SK-N-SH (cell line): Measurements from ENCODE around the gene PLXND1. TPM values are rescaled to one million over a fixed set of nuclear protein-coding genes. Genes with fewer than 3 reads are reported as not detected.

Experiments
- CTCF ChIA-PET: fragments of 300-600, 350-600 bp; formaldehyde crosslinking; extraction: SDS; loops from one replicate; lab custom pipeline; 2021; lab: Yijun Ruan, JAX
- POLR2A ChIA-PET: fragments of 350-600 bp; sonication (Branson Sonifier 250); formaldehyde crosslinking; extraction: SDS; loops from one replicate; lab custom pipeline; 2020; ENCODE audit warnings: antibody characterized with exemption, inconsistent platforms; lab: Yijun Ruan, JAX
- DNase-seq: peaks from one replicate; pipeline ENCODE4 v3.0.0; 2012
- H2AFZ ChIP-seq: fragments of 200-600 bp; sonication (generic); 2 replicates; pipeline ENCODE4 v1.8.1; 2016; ENCODE audit warnings: antibody characterized with exemption, mild to moderate bottlenecking, low read depth
- H3F3A ChIP-seq: fragments of 200-600 bp; sonication (generic); replicated peaks from 2 replicates; pipeline ENCODE3; 2016; ENCODE audit warnings: antibody characterized with exemption, mild to moderate bottlenecking; ENCODE audit not compliant: insufficient read depth
- H3K27ac ChIP-seq, 2 experiments: fragments of 200-500 bp in 1 of 2; fragments of 200-600 bp in 1 of 2; sonication (Bioruptor generic) in 1 of 2; sonication (generic), shearing (Covaris generic) in 1 of 2; 2 replicates each; pipeline versions ENCODE4 v1.5.1 to v1.6.1; 2014 to 2016; ENCODE audit warnings: low read depth in 2 of 2, inconsistent platforms in 1 of 2, low read length in 1 of 2, mild to moderate bottlenecking in 1 of 2, mixed read lengths in 1 of 2
- H3K27me3 ChIP-seq: fragments of 200-600 bp; sonication (generic), shearing (Covaris generic); 2 replicates; pipeline ENCODE4 v1.6.1; 2016; ENCODE audit warnings: mixed run types; ENCODE audit not compliant: insufficient read depth
- H3K36me3 ChIP-seq, 2 experiments: fragments of 200-500 bp in 1 of 2; fragments of 200-600 bp in 1 of 2; sonication (Bioruptor generic) in 1 of 2; sonication (generic) in 1 of 2; replicated peaks in 1 of 2; 2 replicates each; pipeline versions ENCODE3 to v1.5.1; 2014 to 2016; ENCODE audit warnings: low read length in 1 of 2, mild to moderate bottlenecking in 1 of 2; ENCODE audit not compliant: insufficient read depth in 2 of 2, control insufficient read depth in 1 of 2
- H3K4me1 ChIP-seq, 2 experiments: fragments of 200-500 bp in 1 of 2; fragments of 200-600 bp in 1 of 2; sonication (Bioruptor generic) in 1 of 2; sonication (generic), shearing (Covaris generic) in 1 of 2; 2 replicates each; pipeline versions ENCODE4 v1.5.1 to v1.6.1; 2014 to 2016; ENCODE audit warnings: low read depth in 1 of 2, low read length in 1 of 2, mixed run types in 1 of 2; ENCODE audit not compliant: insufficient read depth in 2 of 2, control insufficient read depth in 1 of 2
- H3K4me2 ChIP-seq: fragments of 200-600 bp; sonication (generic), shearing (Covaris generic); 2 replicates; pipeline ENCODE4 v1.6.1; 2017; ENCODE audit warnings: mixed run types
- H3K4me3 ChIP-seq, 2 experiments: fragments of 200-500 bp in 1 of 2; fragments of 200-600 bp in 1 of 2; sonication (Bioruptor generic) in 1 of 2; sonication (generic), shearing (Covaris generic) in 1 of 2; 2 replicates each; pipeline versions ENCODE4 v1.5.1 to v1.8.1; 2014 to 2016; ENCODE audit warnings: low read depth in 2 of 2, inconsistent platforms in 1 of 2, low read length in 1 of 2, mild to moderate bottlenecking in 1 of 2, mixed read lengths in 1 of 2, moderate library complexity in 1 of 2
- H3K79me2 ChIP-seq: fragments of 200-600 bp; sonication (generic); 2 replicates; pipeline ENCODE4 v1.8.1; 2017; ENCODE audit warnings: mild to moderate bottlenecking; ENCODE audit not compliant: insufficient read depth
- H3K9ac ChIP-seq: fragments of 200-600 bp; sonication (generic); 2 replicates; pipeline ENCODE4 v1.6.1; 2017; ENCODE audit warnings: mixed run types
- H3K9me2 ChIP-seq: fragments of 200-600 bp; sonication (generic); 2 replicates; pipeline ENCODE4 v1.6.1; 2017; ENCODE audit warnings: mixed run types
- H3K9me3 ChIP-seq: fragments of 200-600 bp; sonication (generic); 2 replicates; pipeline ENCODE4 v1.6.1; 2017; ENCODE audit warnings: mixed run types, mild to moderate bottlenecking, moderate library complexity
- H4K20me1 ChIP-seq: fragments of 200-600 bp; sonication (generic); 2 replicates; pipeline ENCODE4 v1.6.1; 2017; ENCODE audit warnings: mild to moderate bottlenecking, mixed run types; ENCODE audit not compliant: insufficient read depth
- FOSL2 ChIP-seq: IDR thresholded peaks from 2 replicates; pipeline ENCODE4 v1.4.0; 2012; ENCODE audit warnings: low read depth, mild to moderate bottlenecking, moderate library complexity, borderline replicate concordance
- GATA2 ChIP-seq: sonication (generic); formaldehyde crosslinking; IDR thresholded peaks from 2 replicates; pipeline ENCODE4 v1.5.0; 2020; ENCODE audit warnings: mild to moderate bottlenecking, missing genetic modification reagents
- IRF3 ChIP-seq: fragments of 150-350 bp; IDR thresholded peaks from 2 replicates; pipeline ENCODE4 v1.6.1; 2016; ENCODE audit warnings: mild to moderate bottlenecking, low read depth, low read length
- JUND ChIP-seq: IDR thresholded peaks from 2 replicates; pipeline ENCODE4 v1.4.0; 2012
- MEF2A ChIP-seq: IDR thresholded peaks from 2 replicates; pipeline ENCODE4 v1.4.0; 2012; ENCODE audit warnings: low read depth, borderline replicate concordance
- NRF1 ChIP-seq: IDR thresholded peaks from 2 replicates; pipeline ENCODE4 v1.6.1; 2012; ENCODE audit warnings: low read depth, mild to moderate bottlenecking, low read length
- POLR2AphosphoS5 ChIP-seq: IDR thresholded peaks from 2 replicates; pipeline ENCODE4 v1.6.1; 2012; ENCODE audit warnings: low read depth, low read length
- RCOR1 ChIP-seq: fragments of 150-350 bp; IDR thresholded peaks from 2 replicates; pipeline ENCODE4 v1.6.1; 2017; ENCODE audit warnings: antibody characterized with exemption, low read length
- RFX5 ChIP-seq: IDR thresholded peaks from 2 replicates; pipeline ENCODE4 v1.6.1; 2012; ENCODE audit warnings: mild to moderate bottlenecking, improper control_type of control experiment, low read length
- SIN3A ChIP-seq: IDR thresholded peaks from 2 replicates; pipeline ENCODE4 v1.6.1; 2012; ENCODE audit warnings: low read depth, mild to moderate bottlenecking, low read length, moderate library complexity, borderline replicate concordance
- TEAD4 ChIP-seq: IDR thresholded peaks from 2 replicates; pipeline ENCODE4 v1.4.0; 2012; ENCODE audit warnings: mild to moderate bottlenecking, borderline replicate concordance; ENCODE audit not compliant: insufficient read depth
- YY1 ChIP-seq: IDR thresholded peaks from 2 replicates; pipeline ENCODE4 v1.4.0; 2012; ENCODE audit warnings: low read depth, mild to moderate bottlenecking
- WGBS: methylation state at CpG from one replicate; pipeline ENCODE4 v1.1.6; 2017; ENCODE audit warnings: low lambda C conversion rate; 5-methylcytosine and 5-hydroxymethylcytosine counted together
- polyA plus RNA-seq, 3 experiments: library from polyadenylated mRNA; depleted of rRNA; stranded (reverse); fragments of >200 nt; gene quantifications; 2 replicates each; pipeline ENCODE4 v1.2.3, GENCODE V29; 2012
- TF ChIP-seq, protein P1 (sequence below): IDR thresholded peaks from 2 replicates; pipeline ENCODE4 v1.4.0; 2012; ENCODE audit warnings: low read depth, borderline replicate concordance
- TF ChIP-seq, protein P2 (sequence below): fragments of 150-350 bp; IDR thresholded peaks from 2 replicates; pipeline ENCODE4 v1.6.1; 2017; ENCODE audit warnings: antibody characterized with exemption, low read length, low read depth, borderline replicate concordance

The PLXND1 gene
- polyA plus RNA-seq, 1 of the 3 experiments (the other 2 are of a cell fraction): 53.5 TPM

DNA sequence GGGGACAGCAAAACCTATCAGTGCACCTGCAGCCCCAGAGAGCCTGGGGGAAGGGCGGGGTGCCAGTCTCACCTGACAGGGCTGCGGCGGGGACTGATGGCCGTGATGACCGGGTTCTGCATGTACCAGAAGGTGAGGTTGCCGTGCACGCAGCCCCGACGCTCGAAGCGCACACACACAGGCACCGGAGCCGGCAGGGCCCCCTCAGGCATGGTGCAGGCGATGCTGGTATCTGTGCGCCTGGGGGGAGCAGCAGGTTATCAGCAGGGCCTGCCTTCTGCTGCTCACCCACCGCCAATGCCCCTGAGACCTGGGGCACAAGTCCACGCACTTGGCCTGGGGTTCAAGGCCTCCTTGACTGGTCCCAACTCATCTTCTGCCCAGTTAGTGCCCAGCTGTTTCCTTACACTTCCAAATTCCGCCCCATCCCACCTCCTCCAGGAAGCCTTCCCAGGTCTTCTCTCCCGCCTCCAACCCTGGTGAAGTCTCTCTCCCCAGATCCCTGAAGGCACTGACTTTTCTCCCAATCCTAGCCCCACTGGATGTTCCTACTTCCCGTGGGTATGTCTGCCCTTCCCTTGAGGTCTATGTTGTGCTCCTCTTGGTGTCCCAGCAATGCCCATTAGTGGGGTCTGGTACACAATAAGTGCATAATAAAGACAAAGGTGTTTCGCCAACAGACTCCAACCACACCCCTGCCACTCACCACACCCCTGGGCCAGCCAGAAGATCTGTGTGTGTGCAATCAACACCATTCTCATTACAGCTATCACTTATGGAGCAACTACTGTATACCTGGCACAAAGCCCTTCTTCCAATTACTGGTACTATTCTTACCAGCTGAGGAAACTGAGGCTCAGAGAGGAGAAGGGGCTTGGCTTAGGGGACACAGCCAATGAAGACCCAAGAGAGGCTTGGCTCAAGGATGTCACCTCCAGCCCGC lies 34.6 kb downstream of the PLXND1 start:
- no peak overlapping the region for H3K4me3 ChIP-seq
- H4K20me1 ChIP-seq: no peaks in the 10 kb centered on the region
- no peak for DNase-seq
- H3K9me2 ChIP-seq: no peaks in the 10 kb centered on the region
- POLR2A ChIA-PET: no interaction called here
- no peaks in the 10 kb centered on the region for H3F3A ChIP-seq
- no peak overlapping the region for H3K27ac ChIP-seq
- H3K79me2 ChIP-seq: no peaks in the 10 kb centered on the region
- CTCF ChIA-PET: no interaction called here
- H3K4me2 ChIP-seq: no peak overlapping the region
- no peak for TF ChIP-seq JUND
- TF ChIP-seq RFX5: no peak
- no peak for TF ChIP-seq POLR2AphosphoS5
- TF ChIP-seq FOSL2: no peak
- TF ChIP-seq RCOR1: no peak
- no peak for TF ChIP-seq TEAD4
- no peak for TF ChIP-seq IRF3
- TF ChIP-seq, protein P1, sequence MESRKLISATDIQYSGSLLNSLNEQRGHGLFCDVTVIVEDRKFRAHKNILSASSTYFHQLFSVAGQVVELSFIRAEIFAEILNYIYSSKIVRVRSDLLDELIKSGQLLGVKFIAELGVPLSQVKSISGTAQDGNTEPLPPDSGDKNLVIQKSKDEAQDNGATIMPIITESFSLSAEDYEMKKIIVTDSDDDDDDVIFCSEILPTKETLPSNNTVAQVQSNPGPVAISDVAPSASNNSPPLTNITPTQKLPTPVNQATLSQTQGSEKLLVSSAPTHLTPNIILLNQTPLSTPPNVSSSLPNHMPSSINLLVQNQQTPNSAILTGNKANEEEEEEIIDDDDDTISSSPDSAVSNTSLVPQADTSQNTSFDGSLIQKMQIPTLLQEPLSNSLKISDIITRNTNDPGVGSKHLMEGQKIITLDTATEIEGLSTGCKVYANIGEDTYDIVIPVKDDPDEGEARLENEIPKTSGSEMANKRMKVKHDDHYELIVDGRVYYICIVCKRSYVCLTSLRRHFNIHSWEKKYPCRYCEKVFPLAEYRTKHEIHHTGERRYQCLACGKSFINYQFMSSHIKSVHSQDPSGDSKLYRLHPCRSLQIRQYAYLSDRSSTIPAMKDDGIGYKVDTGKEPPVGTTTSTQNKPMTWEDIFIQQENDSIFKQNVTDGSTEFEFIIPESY: no peak
- no peak for TF ChIP-seq YY1
- TF ChIP-seq, all 33 proteins: peak for 0
- peaks cover 0 to 15% of the 10 kb centered on the region in 2 experiments; a peak in 1 of 4 replicates for H3K4me1 ChIP-seq
- WGBS: 95% methylated on average over 13 of the region's 22 CpGs
- H3K9ac ChIP-seq: no peak overlapping the region
- H2AFZ ChIP-seq: no peak overlapping the region
- no peaks in the 10 kb centered on the region for H3K36me3 ChIP-seq
- H3K9me3 ChIP-seq: no peaks in the 10 kb centered on the region
- H3K27me3 ChIP-seq: no peaks in the 10 kb centered on the region

DNA sequence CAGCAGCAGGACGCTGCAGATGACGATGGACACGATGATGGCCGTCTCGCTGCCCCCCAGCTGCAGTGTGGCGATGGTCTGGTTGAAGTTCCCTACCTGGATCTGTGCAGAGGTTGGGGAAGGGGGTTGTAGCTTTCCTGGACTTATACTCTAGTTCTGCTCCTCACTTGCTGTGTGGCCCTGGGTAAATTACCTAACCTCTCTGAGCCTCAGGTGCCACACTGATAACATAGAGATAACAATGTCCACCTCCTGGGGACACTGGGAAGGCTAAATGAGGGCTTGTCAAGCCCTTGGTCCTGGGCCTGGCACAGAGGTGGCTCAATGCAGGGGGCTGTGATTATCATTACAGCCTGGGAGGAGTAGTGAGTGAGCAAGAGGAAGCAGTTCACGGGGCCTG lies 36.6 kb downstream of the PLXND1 start:
- Histone ChIP-seq H3K79me2 (no peaks in the 10 kb centered on the region), H3K9ac (no peak overlapping the region), H3K4me2 (no peak overlapping the region), H3K4me1 (peaks cover 0 to 23% of the 10 kb centered on the region in 2 experiments; a peak in 1 of 4 replicates), H3K9me2 (no peaks in the 10 kb centered on the region), H3K4me3 (no peak overlapping the region), H3F3A (no peaks in the 10 kb centered on the region), H2AFZ (no peak overlapping the region), H3K27me3 (no peaks in the 10 kb centered on the region), H4K20me1 (no peaks in the 10 kb centered on the region), H3K36me3 (no peaks in the 10 kb centered on the region), H3K27ac (no peak overlapping the region), H3K9me3 (no peaks in the 10 kb centered on the region)
- TF ChIP-seq MEF2A (no peak), YY1 (no peak), TEAD4 (no peak), NRF1 (no peak), RFX5 (no peak), GATA2 (CRISPR knock-in tag) (no peak), SIN3A (no peak)
- TF ChIP-seq, protein P1: no peak
- TF ChIP-seq, protein P2, sequence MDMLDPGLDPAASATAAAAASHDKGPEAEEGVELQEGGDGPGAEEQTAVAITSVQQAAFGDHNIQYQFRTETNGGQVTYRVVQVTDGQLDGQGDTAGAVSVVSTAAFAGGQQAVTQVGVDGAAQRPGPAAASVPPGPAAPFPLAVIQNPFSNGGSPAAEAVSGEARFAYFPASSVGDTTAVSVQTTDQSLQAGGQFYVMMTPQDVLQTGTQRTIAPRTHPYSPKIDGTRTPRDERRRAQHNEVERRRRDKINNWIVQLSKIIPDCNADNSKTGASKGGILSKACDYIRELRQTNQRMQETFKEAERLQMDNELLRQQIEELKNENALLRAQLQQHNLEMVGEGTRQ: no peak
- ChIA-PET CTCF (interaction anchor here (2.1 kb wide), 1 partner anchor 11 kb away, joined by 7 read pairs; no protein-coding TSS in a partner anchor), POLR2A (no interaction called here)
- 80% methylated on average over 1 of the region's 7 CpGs for WGBS
- no peak for DNase-seq
